HepG2 (cell line): ENCODE measurements around the gene CRLF3. TPM values are rescaled to one million over a fixed set of nuclear protein-coding genes. Genes with fewer than 3 reads are reported as not detected.

Experiments
- ADNP ChIP-seq: sonication (generic); formaldehyde crosslinking; IDR thresholded peaks from 2 replicates; pipeline ENCODE4 v1.4.0; 2020; ENCODE audit warnings: missing genetic modification reagents
- ASH2L ChIP-seq: fragments of 300-600, 200-600 bp; sonication (generic); IDR thresholded peaks from 2 replicates; pipeline ENCODE4 v1.7.0; 2017; ENCODE audit warnings: low read depth, mild to moderate bottlenecking, moderate library complexity, mixed read lengths, low read length; ENCODE audit not compliant: insufficient read length
- ATAD3A ChIP-seq: sonication (generic); formaldehyde crosslinking; IDR thresholded peaks from 2 replicates; pipeline ENCODE4 v1.4.0; 2020; ENCODE audit warnings: missing genetic modification reagents
- FOXP4 ChIP-seq: sonication (generic); formaldehyde crosslinking; IDR thresholded peaks from 2 replicates; pipeline ENCODE4 v1.4.0; 2020; ENCODE audit warnings: missing genetic modification reagents
- HDAC2 ChIP-seq: sonication (generic); formaldehyde crosslinking; IDR thresholded peaks from 2 replicates; pipeline ENCODE4 v1.4.0; 2020; ENCODE audit warnings: missing genetic modification reagents
- HNRNPUL1 ChIP-seq: fragments of 200-400 bp; formaldehyde crosslinking; IDR thresholded peaks from 2 replicates; pipeline ENCODE4 v1.6.1; 2017; ENCODE audit warnings: low read depth, mild to moderate bottlenecking, low read length, moderate library complexity
- JUN ChIP-seq: sonication (generic); formaldehyde crosslinking; IDR thresholded peaks from 2 replicates; pipeline ENCODE4 v1.4.0; 2020; ENCODE audit warnings: mild to moderate bottlenecking, missing genetic modification reagents
- SMYD3 ChIP-seq: sonication (generic); formaldehyde crosslinking; IDR thresholded peaks from 2 replicates; pipeline ENCODE4 v1.8.1; 2023; ENCODE audit warnings: mild to moderate bottlenecking, missing genetic modification reagents
- THRA ChIP-seq: sonication (generic); formaldehyde crosslinking; IDR thresholded peaks from 2 replicates; pipeline ENCODE4 v1.4.0; 2020; ENCODE audit warnings: missing genetic modification reagents, borderline replicate concordance
- ZBTB14 ChIP-seq: sonication (generic); formaldehyde crosslinking; IDR thresholded peaks from 2 replicates; pipeline ENCODE4 v1.4.0; 2020; ENCODE audit warnings: missing genetic modification reagents
- ZNF34 ChIP-seq: sonication (generic); formaldehyde crosslinking; IDR thresholded peaks from 2 replicates; pipeline ENCODE4 v1.4.0; 2020; ENCODE audit warnings: mild to moderate bottlenecking, missing genetic modification reagents, borderline replicate concordance
- ZNF546 ChIP-seq: sonication (generic); formaldehyde crosslinking; conservative IDR thresholded peaks from 2 replicates; pipeline ENCODE4 v1.8.1; 2023; ENCODE audit warnings: mild to moderate bottlenecking, missing genetic modification reagents
- ZNF563 ChIP-seq: sonication (generic); formaldehyde crosslinking; IDR thresholded peaks from 2 replicates; pipeline ENCODE4 v1.8.0; 2022; ENCODE audit warnings: mild to moderate bottlenecking, moderate library complexity, missing genetic modification reagents
- ZNF616 ChIP-seq: sonication (generic); formaldehyde crosslinking; IDR thresholded peaks from 2 replicates; pipeline ENCODE4 v1.5.0; 2020; ENCODE audit warnings: low read depth, mild to moderate bottlenecking, missing genetic modification reagents
- ZNF75D ChIP-seq: sonication (generic); formaldehyde crosslinking; IDR thresholded peaks from 2 replicates; pipeline ENCODE4 v1.8.1; 2023; ENCODE audit warnings: missing genetic modification reagents, mild to moderate bottlenecking, borderline replicate concordance
- ZNF841 ChIP-seq: sonication (generic); formaldehyde crosslinking; IDR thresholded peaks from 2 replicates; pipeline ENCODE4 v1.8.1; 2023; ENCODE audit warnings: missing genetic modification reagents, borderline replicate concordance
- polyA plus RNA-seq, 8 experiments: library from polyadenylated mRNA; depleted of rRNA in 3 of 8; stranded (reverse) in 7 of 8; unstranded in 1 of 8; fragments of >200 nt; fragmentation: Illumina TruSeq in 4 of 8; extraction: Trizol in 4 of 8; gene quantifications; 2 replicates each; pipeline versions ENCODE4 v1.2.1 to v1.2.3, GENCODE V29; 2011 to 2016; ENCODE audit warnings: low read depth in 4 of 8, missing spikeins in 1 of 8, mixed read lengths in 1 of 8; ENCODE audit not compliant: insufficient read depth in 1 of 8
- total RNA-seq, 5 experiments: library from RNA; depleted of rRNA; stranded (reverse); fragments of >200 nt; fragmentation: Illumina TruSeq; extraction: Trizol; gene quantifications; 2 replicates each; pipeline ENCODE4 v1.2.3, GENCODE V29; 2016; ENCODE audit warnings: low read depth in 1 of 5
- TF ChIP-seq, protein P1 (sequence below): sonication (generic); formaldehyde crosslinking; IDR thresholded peaks from 2 replicates; pipeline ENCODE4 v1.4.0; 2020; ENCODE audit warnings: missing genetic modification reagents, mild to moderate bottlenecking, borderline replicate concordance

CRLF3 gene
- total and polyA plus RNA-seq, 2 of the 13 experiments (the other 11 are each of a cell fraction or from before 2014, with no cell fraction given), result 6.4 to 9.1 TPM

DNA sequence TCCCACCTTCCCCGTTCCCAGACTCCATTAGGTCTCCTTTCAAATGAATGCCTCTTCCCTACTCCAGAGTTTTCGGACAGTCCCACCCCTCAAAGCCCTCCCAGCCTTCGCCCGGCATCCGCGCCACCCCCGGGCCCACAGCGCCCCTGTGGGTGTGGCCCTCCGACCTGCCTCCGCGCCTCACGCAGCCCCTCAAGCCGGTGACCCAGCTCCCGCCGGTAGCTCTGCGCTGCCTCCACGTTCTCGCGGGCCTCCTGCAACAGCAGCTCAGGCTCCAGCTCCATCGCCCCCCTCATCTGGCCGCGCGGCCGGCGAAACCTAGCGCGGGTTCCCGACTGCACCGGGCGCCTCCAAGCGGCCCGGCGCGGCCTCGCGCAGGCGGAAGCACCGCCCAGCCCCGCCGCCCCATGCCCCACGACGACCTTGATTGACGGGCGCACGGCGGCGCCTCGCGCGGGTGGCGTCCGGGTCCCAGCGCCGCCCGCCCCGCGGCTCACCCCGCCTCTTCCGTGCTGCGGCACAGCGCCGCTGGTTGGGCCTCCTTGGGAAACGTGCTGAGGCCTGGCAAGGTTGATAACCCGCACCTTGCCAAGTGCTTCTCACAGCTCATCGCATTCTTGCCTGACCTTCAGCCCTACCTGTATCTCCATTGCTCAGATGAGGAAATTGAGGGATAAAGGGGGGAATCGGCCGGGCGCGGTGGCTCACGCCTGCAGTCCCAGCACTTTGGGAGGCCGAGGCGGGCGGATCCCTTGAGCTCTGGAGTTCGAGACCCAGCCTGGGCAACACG is at the start of gene CRLF3 (continued):
- TF ChIP-seq HNRNPUL1, result no peak
- 0 out of 2 replicates have a peak, but pooled peaks have one; percentile 35 for TF ChIP-seq SMYD3 (CRISPR knock-in tag)
- peak; percentile 84 for TF ChIP-seq ASH2L
- peak; percentile 47; the same call in 1 of the 2 replicates for TF ChIP-seq ADNP (CRISPR knock-in tag)
- peak; percentile 37 for TF ChIP-seq HDAC2 (CRISPR knock-in tag)
- 0 out of 2 replicates have a peak, but pooled peaks have one; percentile 64 for TF ChIP-seq ZNF34
- 0 out of 2 replicates have a peak, but pooled peaks have one; percentile 65 for TF ChIP-seq ZNF616 (CRISPR knock-in tag)
- TF ChIP-seq ZNF75D (CRISPR knock-in tag), result no peak
- TF ChIP-seq JUN (CRISPR knock-in tag), result no peak
- peak; percentile 54; the same call in 1 of the 2 replicates for TF ChIP-seq ZNF546 (CRISPR knock-in tag)
- TF ChIP-seq FOXP4, result no peak
- TF ChIP-seq, protein P1, sequence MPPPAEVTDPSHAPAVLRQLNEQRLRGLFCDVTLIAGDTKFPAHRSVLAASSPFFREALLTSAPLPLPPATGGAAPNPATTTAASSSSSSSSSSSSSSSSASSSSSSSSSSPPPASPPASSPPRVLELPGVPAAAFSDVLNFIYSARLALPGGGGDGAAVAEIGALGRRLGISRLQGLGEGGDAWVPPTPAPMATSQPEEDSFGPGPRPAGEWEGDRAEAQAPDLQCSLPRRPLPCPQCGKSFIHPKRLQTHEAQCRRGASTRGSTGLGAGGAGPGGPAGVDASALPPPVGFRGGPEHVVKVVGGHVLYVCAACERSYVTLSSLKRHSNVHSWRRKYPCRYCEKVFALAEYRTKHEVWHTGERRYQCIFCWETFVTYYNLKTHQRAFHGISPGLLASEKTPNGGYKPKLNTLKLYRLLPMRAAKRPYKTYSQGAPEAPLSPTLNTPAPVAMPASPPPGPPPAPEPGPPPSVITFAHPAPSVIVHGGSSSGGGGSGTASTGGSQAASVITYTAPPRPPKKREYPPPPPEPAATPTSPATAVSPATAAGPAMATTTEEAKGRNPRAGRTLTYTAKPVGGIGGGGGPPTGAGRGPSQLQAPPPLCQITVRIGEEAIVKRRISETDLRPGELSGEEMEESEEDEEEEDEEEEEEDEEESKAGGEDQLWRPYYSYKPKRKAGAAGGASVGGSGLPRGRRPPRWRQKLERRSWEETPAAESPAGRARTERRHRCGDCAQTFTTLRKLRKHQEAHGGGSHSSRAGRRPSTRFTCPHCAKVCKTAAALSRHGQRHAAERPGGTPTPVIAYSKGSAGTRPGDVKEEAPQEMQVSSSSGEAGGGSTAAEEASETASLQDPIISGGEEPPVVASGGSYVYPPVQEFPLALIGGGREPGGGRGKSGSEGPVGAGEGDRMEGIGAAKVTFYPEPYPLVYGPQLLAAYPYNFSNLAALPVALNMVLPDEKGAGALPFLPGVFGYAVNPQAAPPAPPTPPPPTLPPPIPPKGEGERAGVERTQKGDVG (CRISPR knock-in tag), result no peak; the same call in 1 of the 2 replicates
- TF ChIP-seq ZBTB14, result peak; percentile 88
- TF ChIP-seq THRA, result peak; percentile 20
- no peak for TF ChIP-seq ZNF841 (CRISPR knock-in tag)
- peak; percentile 62; the same call in 1 of the 2 replicates for TF ChIP-seq ZNF563 (CRISPR knock-in tag)
- no peak for TF ChIP-seq ATAD3A
